H4 (cell line): Measurements from ENCODE around the gene GTF3C1. TPM values are rescaled to one million over a fixed set of nuclear protein-coding genes. Genes with fewer than 3 reads are reported as not detected.
"Not testable (repeated sequence)": the region's sequence is repeated elsewhere in the genome, so short reads cannot be mapped to it uniquely, and the experiment has no call there.

ENCODE experiments used
- DNase-seq: peaks from one replicate; pipeline ENCODE4 v3.0.0-alpha.2; 2015; ENCODE audit warnings: low spot score
- total RNA-seq: library from RNA; depleted of rRNA; stranded (reverse); fragments of >200 nt; shearing (Covaris generic); gene quantifications from 2 replicates; pipeline ENCODE4 v1.2.3, GENCODE V29; 2014

Gene GTF3C1
- total RNA-seq, 1 experiment from 2014 or later: 32.2 TPM

GRCh38 chr16:27446721-27447120 is 103.0 kb downstream of the GTF3C1 start:
- no peak for DNase-seq

DNA sequence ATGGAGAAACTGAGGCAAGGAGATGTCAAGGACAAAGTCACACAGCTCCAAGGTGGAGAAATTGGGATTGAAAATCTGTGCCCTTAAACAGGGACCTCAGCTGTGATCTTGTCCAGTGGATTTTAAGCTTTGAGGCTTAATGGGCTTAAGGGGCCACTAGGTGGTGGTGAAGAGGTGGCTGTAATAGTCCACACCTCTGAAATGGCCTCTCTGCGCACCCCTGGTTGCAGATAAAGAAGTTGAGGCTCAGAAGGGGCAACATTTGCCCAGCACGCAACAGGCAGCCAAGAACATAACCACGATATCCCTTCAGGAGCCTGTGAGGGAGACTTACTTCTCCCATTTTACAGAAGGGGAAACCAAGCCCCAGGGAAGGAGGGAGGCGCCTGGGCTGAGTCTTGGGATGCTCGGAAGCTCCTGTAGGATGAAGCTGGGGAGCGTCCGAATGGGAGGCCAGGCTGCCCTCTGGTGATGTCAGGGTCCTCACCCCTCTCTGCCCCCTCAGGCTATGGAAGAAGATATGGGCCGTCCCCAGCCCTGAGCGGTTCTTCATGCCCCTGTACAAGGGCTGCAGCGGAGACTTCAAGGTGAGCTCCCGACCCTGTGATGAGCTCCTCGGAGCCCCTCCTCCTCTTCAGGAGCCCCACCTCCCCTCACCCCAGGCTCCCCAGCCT is 104.1 kb downstream of the GTF3C1 start:
- DNase-seq: no peak

- DNase-seq: no peak
These were observed 105.2 kb downstream of the GTF3C1 start for GRCh38 chr16:27444470-27444869.

- DNase-seq: no peak
These were observed 105.7 kb downstream of the GTF3C1 start for GRCh38 chr16:27444015-27444414.

DNA sequence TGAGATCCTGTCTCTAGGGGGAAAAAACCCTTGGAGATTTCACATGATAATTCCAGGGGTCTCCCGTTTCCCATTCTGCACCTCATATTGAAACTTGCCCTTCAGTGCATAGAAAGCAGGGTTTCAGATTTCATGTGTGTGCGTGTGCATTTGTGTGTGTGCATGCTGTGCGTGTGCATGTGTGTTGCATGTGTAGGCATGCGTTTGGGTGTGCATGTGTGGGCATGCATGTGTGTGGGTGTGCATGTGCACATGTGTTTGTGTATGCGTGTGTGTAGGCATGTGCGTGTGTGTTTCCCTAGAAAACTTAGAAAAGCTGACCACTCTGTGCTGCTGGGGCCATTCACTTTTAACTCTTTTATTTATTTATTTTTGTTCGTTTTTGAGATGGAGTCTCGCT is 107.7 kb downstream of the GTF3C1 start:
- no peak for DNase-seq

DNA sequence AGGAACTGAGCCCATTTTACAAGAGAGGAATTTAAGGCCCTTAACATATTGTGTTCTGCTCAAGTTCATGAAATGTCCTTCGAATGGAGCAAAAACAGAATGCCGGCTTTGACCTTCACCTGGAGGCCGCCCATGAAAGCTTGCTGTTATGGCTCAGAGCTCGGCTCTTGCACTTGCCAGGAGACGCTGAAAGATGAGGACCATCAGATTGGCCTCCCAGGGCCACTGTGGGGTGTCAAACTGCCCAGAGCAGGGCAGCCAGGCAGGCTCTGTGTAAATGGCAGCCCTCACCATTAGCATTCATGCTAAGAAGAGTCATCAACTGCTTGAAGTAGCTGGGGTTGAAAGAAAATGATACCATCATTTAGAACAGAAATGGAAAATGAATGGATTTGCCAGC is 108.4 kb downstream of the GTF3C1 start:
- no peak for DNase-seq

DNA sequence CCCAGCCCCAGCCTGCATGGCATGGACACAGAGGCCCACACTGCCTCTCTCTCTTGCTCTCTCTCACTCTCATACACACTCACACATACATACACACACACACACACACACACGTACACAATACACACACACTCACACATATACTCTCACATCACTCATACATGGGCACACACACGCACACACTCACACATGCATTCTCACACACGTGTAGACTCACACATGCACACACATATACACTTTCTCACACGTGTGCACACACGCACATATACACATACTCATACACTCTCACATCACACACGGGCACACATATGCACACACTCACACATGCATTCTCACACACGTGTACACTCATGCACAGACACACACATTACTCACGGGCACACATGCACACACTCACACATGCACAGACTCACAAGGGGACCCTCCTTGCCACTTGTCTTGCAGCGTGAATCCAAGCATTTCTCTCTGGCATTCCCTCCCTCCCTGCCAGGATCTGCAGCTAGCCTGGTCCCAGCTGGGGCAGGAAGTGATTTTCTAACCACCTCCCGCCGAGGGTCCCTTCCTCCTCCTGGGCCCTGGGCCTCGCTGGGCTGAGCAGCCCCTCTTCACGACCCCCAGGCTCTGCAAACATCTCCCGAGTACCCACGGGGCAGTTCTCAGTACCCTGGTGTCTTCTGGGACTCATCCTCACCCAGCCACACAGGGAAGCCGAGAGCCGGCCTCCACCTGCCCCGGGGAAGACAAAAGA is 110.3 kb downstream of the GTF3C1 start:
- DNase-seq: no peak

DNA sequence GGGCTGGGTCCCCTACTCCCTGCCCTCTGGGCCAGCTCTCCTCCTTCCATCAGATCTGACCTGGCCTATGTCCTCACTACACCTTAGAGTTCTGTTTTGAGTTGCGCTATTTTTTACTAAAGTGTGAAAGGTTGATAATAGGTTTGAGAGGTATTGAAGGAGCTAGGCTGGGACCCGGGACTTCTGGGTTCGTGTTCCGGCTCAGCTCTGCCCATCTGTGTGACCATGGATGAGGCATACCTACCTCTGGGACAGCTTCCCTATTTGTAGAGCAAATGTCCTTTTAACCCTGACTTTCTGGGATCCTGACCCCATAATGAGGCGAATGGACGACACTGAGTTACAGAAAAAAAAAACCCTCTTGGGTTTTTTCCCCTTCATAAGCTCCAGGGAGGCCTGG is 111.8 kb downstream of the GTF3C1 start:
- DNase-seq: no peak

DNA sequence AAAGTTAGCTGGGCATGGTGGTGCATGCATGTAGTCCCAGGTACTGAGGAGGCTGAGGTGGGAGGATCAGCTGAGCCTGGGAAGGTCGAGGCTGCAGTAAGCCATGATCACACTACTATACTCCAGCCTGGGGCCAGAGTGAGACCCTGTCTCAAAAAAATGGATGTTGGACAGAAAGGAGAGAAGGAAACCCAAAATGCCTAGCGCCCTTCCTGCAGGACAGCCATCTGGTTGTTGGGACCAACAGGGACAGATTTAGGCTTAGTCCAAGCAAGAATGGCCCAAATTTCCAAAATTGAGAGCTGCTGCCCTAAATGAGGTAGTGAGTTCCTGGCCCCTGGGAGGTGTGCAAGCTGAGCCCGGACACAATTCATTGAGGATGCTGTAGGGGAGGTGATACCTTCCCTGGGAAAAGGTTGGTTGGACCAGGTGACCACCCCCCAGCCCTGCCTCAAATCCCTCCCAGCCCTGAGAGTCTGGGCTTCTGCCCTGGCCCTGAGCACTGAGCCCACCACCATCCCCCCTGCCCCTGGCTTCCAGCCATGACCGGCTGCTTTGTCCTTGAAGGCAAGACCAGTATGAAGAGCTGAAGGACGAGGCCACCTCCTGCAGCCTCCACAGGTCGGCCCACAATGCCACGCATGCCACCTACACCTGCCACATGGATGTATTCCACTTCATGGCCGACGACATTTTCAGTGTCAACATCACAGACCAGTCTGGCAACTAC is 112.6 kb downstream of the GTF3C1 start:
- no peak for DNase-seq

- DNase-seq: no peak
These were observed 113.6 kb downstream of the GTF3C1 start for GRCh38 chr16:27436065-27436464.

- not testable (repeated sequence) for DNase-seq
These were observed 114.6 kb downstream of the GTF3C1 start for GRCh38 chr16:27435146-27435545.

- DNase-seq: no peak
These were observed 115.3 kb downstream of the GTF3C1 start for GRCh38 chr16:27434141-27435051.

- no peak for DNase-seq
These were observed 116.1 kb downstream of the GTF3C1 start for GRCh38 chr16:27433636-27434035.

DNA sequence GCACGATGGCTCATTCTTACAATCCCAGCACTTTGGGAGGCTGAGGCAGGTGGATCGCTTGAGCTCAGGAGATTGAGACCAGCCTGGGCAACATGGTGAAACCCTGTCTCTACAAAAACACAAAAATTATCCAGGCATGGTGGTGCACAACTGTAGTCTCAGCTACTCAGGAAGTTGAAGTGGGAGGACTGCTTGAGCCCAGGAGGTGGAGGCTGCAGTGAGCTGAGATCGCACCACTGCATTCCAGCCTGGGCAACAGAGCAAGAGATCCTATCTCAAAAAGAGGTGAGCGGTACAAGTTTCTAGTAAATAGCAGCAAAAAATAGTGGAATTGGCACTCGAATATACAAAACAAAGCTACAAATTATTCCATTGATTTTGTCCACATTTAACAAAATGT is 116.5 kb downstream of the GTF3C1 start:
- not testable (repeated sequence) for DNase-seq

GRCh38 chr16:27432558-27432957 is 117.2 kb downstream of the GTF3C1 start:
- DNase-seq: no peak

- no peak for DNase-seq
These were observed 117.8 kb downstream of the GTF3C1 start for GRCh38 chr16:27431773-27432532.

- no peak for DNase-seq
These were observed 118.7 kb downstream of the GTF3C1 start for GRCh38 chr16:27430923-27431484.

GRCh38 chr16:27430512-27430911 is 119.2 kb downstream of the GTF3C1 start:
- DNase-seq: no peak

DNA sequence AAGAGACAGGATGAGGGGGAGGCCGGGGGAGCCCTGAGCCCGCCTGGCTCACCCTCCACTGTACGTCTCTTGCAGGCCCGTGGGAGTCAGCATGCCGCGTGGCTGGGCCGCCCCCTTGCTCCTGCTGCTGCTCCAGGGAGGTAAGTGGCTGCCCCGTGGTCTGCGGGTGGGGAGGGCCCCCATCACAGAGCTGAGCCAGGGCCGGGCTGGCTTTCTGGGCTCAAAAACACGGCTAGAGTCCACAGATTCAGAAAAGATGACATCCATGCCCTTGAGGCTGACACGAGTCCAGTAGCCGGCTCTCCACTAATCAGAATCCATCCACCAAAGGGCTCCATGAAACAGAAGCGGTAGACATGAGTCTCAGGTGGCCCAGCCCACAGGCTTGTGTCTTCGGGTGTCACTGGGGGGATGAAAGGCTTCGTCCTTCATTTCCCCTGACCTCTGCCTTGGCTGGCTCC is 119.7 kb downstream of the GTF3C1 start:
- DNase-seq: no peak

- DNase-seq: no peak
These were observed 120.3 kb downstream of the GTF3C1 start for GRCh38 chr16:27429330-27429871.
